ENCODE measurements around the gene PRCP.

Gene PRCP

GRCh38 chr11:82775218-82775617, 125.0 kb downstream of the PRCP start:
- no peak for TF ChIP-seq CTCF (conservative IDR thresholded peaks at IDR 0.05; ENCODE audit: low read depth, low read length)
- no peak overlapping the region for H3K4me3 ChIP-seq (ENCODE audit: low read depth, low read length)
- DNase-seq (ENCODE audit: low read depth) = no peak

All from choroid plexus epithelial cell (primary cell).